ENCODE data around the gene C19orf38. TPM values are rescaled to one million over a fixed set of nuclear protein-coding genes. Genes with fewer than 3 reads are reported as not detected.
A peak's percentile ranks its signal among the peaks of the same experiment; 100 is the strongest.

Gene C19orf38
- total RNA-seq, 2 donors from 2014 or later: 0.24 TPM; not detected in 1

GRCh38 chr19:10870955-10871603 lies 22.9 kb downstream of the C19orf38 start, which contains the start of gene CARM1:
CARM1 (plus strand) TSS chr19:10871553; CDS start chr19:10871703, 150 bp downstream.
- Histone ChIP-seq H3K4me1 (ENCODE audit: control insufficient read depth, insufficient read depth, low read length) (no peaks in the 10 kb centered on the region), H3K4me3 (ENCODE audit: low read length) (peak within 1 kb of the TSS; percentile 86), H3K27ac (ENCODE audit: low read depth, low read length) (peak within 1 kb of the TSS; percentile 88), H3K9ac (ENCODE audit: extremely low read depth, low read length, poor library complexity, severe bottlenecking) (peak within 1 kb of the TSS; percentile 75), H3K36me3 (ENCODE audit: control insufficient read depth, insufficient read depth, low read length) (peaks cover 3% of the 10 kb centered on the region), H3K27me3 (ENCODE audit: control insufficient read depth, insufficient read depth, low read length, poor library complexity, severe bottlenecking) (no peaks in the 10 kb centered on the region), H3K9me3 (ENCODE audit: control insufficient read depth, low read length) (no peaks in the 10 kb centered on the region)
- Mint-ChIP-seq H3K27me3 (ENCODE audit: insufficient read depth) (no peaks in the 10 kb centered on the region), H3K4me3 (peak within 1 kb of the TSS; percentile 71), H3K27ac (peak within 1 kb of the TSS; percentile 97), H3K9me3 (no peaks in the 10 kb centered on the region), H3K36me3 (ENCODE audit: low read depth) (peaks cover 10% of the 10 kb centered on the region), H3K4me1 (peaks cover 11% of the 10 kb centered on the region)
- peak; percentile 100 for DNase-seq
- TF ChIP-seq CTCF (conservative IDR thresholded peaks at IDR 0.05): peak; percentile 76
- 0 to 4% methylated on average over 15 to 86 of the region's 99 CpGs for WGBS, 2 experiments (ENCODE audit: insufficient coverage in 1 of 2, insufficient read length in 1 of 2)

- Histone ChIP-seq H3K9me3 (ENCODE audit: control insufficient read depth, low read length) (no peaks in the 10 kb centered on the region), H3K36me3 (ENCODE audit: control insufficient read depth, insufficient read depth, low read length) (peaks cover 3% of the 10 kb centered on the region), H3K27ac (ENCODE audit: low read depth, low read length) (peak overlapping the region; percentile 70), H3K4me1 (ENCODE audit: control insufficient read depth, insufficient read depth, low read length) (no peaks in the 10 kb centered on the region), H3K9ac (ENCODE audit: extremely low read depth, low read length, poor library complexity, severe bottlenecking) (peak overlapping the region; percentile 75), H3K4me3 (ENCODE audit: low read length) (peak overlapping the region; percentile 86), H3K27me3 (ENCODE audit: control insufficient read depth, insufficient read depth, low read length, poor library complexity, severe bottlenecking) (no peaks in the 10 kb centered on the region)
- H3K9me3 Mint-ChIP-seq: no peaks in the 10 kb centered on the region
- WGBS, 2 experiments (ENCODE audit: insufficient coverage in 1 of 2, insufficient read length in 1 of 2): 0 to 1% methylated on average over 20 to 90 of the region's 90 CpGs
- peak; percentile 53 for TF ChIP-seq CTCF (conservative IDR thresholded peaks at IDR 0.05)
- peak; percentile 71 for DNase-seq
- H3K4me1 Mint-ChIP-seq: peaks cover 11% of the 10 kb centered on the region
- peaks cover 10% of the 10 kb centered on the region for H3K36me3 Mint-ChIP-seq (ENCODE audit: low read depth)
- peak overlapping the region; percentile 65 for H3K27ac Mint-ChIP-seq
- H3K4me3 Mint-ChIP-seq: peak overlapping the region; percentile 71
- no peaks in the 10 kb centered on the region for H3K27me3 Mint-ChIP-seq (ENCODE audit: insufficient read depth)
Measured at GRCh38 chr19:10871711-10872545, 23.7 kb downstream of the C19orf38 start.

- peaks cover 11% of the 10 kb centered on the region for H3K4me1 Mint-ChIP-seq
- peaks cover 3% of the 10 kb centered on the region for H3K36me3 ChIP-seq (ENCODE audit: control insufficient read depth, insufficient read depth, low read length)
- H3K4me3 ChIP-seq (ENCODE audit: low read length): peak overlapping the region; percentile 86
- H3K9me3 Mint-ChIP-seq: no peaks in the 10 kb centered on the region
- H3K27me3 Mint-ChIP-seq (ENCODE audit: insufficient read depth): no peaks in the 10 kb centered on the region
- H3K27ac Mint-ChIP-seq: peak overlapping the region; percentile 65
- H3K9ac ChIP-seq (ENCODE audit: extremely low read depth, low read length, poor library complexity, severe bottlenecking): peak overlapping the region; percentile 75
- no peaks in the 10 kb centered on the region for H3K27me3 ChIP-seq (ENCODE audit: control insufficient read depth, insufficient read depth, low read length, poor library complexity, severe bottlenecking)
- H3K27ac ChIP-seq (ENCODE audit: low read depth, low read length): peak overlapping the region; percentile 42
- no peaks in the 10 kb centered on the region for H3K9me3 ChIP-seq (ENCODE audit: control insufficient read depth, low read length)
- DNase-seq: peak; percentile 46
- no peak for TF ChIP-seq CTCF (conservative IDR thresholded peaks at IDR 0.05)
- 25 to 35% methylated on average over 11 to 16 of the region's 16 CpGs for WGBS, 2 experiments (ENCODE audit: insufficient coverage in 1 of 2, insufficient read length in 1 of 2)
- no peaks in the 10 kb centered on the region for H3K4me1 ChIP-seq (ENCODE audit: control insufficient read depth, insufficient read depth, low read length)
- H3K4me3 Mint-ChIP-seq: peak overlapping the region; percentile 71
- H3K36me3 Mint-ChIP-seq (ENCODE audit: low read depth): peaks cover 10% of the 10 kb centered on the region
Measured at GRCh38 chr19:10872546-10873107, 24.4 kb downstream of the C19orf38 start.

All from endodermal cell (in vitro differentiated cells).